A673 (cell line): ENCODE data around the gene HMGA1. TPM values are rescaled to one million over a fixed set of nuclear protein-coding genes. Genes with fewer than 3 reads are reported as not detected.

Experiments
- BruUV-seq: library from RNA; stranded (reverse); fragments of 400-500 nt; replicated peaks from 2 replicates; lab custom pipeline; 2021; lab: Mats Ljungman, UMichigan
- CTCF ChIA-PET: fragments of 300-600 bp; sonication (Branson Sonifier 250); formaldehyde crosslinking; loops from one replicate; lab custom pipeline; 2022; ENCODE audit warnings: antibody characterized with exemption; lab: Charles Lee
- POLR2A ChIA-PET: fragments of 300-600 bp; sonication (Branson Sonifier 250); formaldehyde crosslinking; loops from one replicate; lab custom pipeline; 2022; ENCODE audit warnings: antibody characterized with exemption; ENCODE audit not compliant: low non-redundant PET; lab: Charles Lee
- DNase-seq: peaks from one replicate; pipeline ENCODE4 v3.0.0-alpha.2; 2015; ENCODE audit warnings: low spot score
- H3K27ac ChIP-seq: fragments of 200-600 bp; sonication (generic); 2 replicates; pipeline ENCODE4 v1.5.1; 2016; ENCODE audit warnings: mixed run types, low read depth, mild to moderate bottlenecking, mixed read lengths, antibody characterized with exemption, low read length; ENCODE audit not compliant: poor library complexity, severe bottlenecking
- H3K27me3 ChIP-seq: fragments of 200-600 bp; sonication (generic); replicated peaks from 2 replicates; pipeline ENCODE4 v1.6.1; 2017; ENCODE audit warnings: mixed run types, low read depth, mild to moderate bottlenecking, mixed read lengths, antibody characterized with exemption, low read length; ENCODE audit not compliant: insufficient read depth, poor library complexity
- H3K36me3 ChIP-seq: fragments of 200-600 bp; sonication (generic); 2 replicates; pipeline ENCODE4 v1.6.1; 2016; ENCODE audit warnings: mixed run types, mild to moderate bottlenecking, mixed read lengths, antibody characterized with exemption, low read length; ENCODE audit not compliant: insufficient read depth, poor library complexity, severe bottlenecking
- H3K4me1 ChIP-seq: fragments of 200-600 bp; sonication (generic); 2 replicates; pipeline ENCODE4 v1.6.1; 2017; ENCODE audit warnings: mixed run types, mild to moderate bottlenecking, mixed read lengths, antibody characterized with exemption, low read length; ENCODE audit not compliant: insufficient read depth, poor library complexity, severe bottlenecking
- H3K4me3 ChIP-seq: fragments of 200-600 bp; sonication (generic); 2 replicates; pipeline ENCODE4 v1.5.1; 2016; ENCODE audit warnings: low read depth, mixed run types, mild to moderate bottlenecking, mixed read lengths, low read length; ENCODE audit not compliant: poor library complexity, severe bottlenecking
- H3K9me3 ChIP-seq: fragments of 200-600 bp; sonication (generic); 2 replicates; pipeline ENCODE4 v1.6.1; 2016; ENCODE audit warnings: mixed run types, low read depth, mild to moderate bottlenecking, mixed read lengths, antibody characterized with exemption, low read length; ENCODE audit not compliant: poor library complexity, severe bottlenecking
- EZH2 ChIP-seq: fragments of 200-600 bp; sonication (generic); IDR thresholded peaks from 2 replicates; pipeline ENCODE4 v1.6.1; 2017; ENCODE audit warnings: borderline replicate concordance, low read depth, mild to moderate bottlenecking, mixed read lengths, antibody characterized with exemption, low read length; ENCODE audit not compliant: poor library complexity, severe bottlenecking
- intact Hi-C: fragments of 100-400 bp; cut with micrococcal nuclease; formaldehyde crosslinking; loops from one replicate; pipeline ENCODE4 v1.10.0; 2022; ENCODE audit not compliant: unreplicated experiment
- total RNA-seq: library from RNA; stranded (reverse); gene quantifications from 2 replicates; pipeline ENCODE4 v1.2.3, GENCODE V29; 2021
- TF ChIP-seq, protein P1 (sequence below): fragments of 300-800, 200-600 bp; sonication (generic); conservative IDR thresholded peaks from 2 replicates; pipeline ENCODE4 v1.5.1; 2017; ENCODE audit warnings: low read depth, mild to moderate bottlenecking, antibody characterized with exemption, low read length, moderate library complexity, mixed read lengths

Gene HMGA1
- total RNA-seq, 1 experiment from 2014 or later = 248 TPM

DNA sequence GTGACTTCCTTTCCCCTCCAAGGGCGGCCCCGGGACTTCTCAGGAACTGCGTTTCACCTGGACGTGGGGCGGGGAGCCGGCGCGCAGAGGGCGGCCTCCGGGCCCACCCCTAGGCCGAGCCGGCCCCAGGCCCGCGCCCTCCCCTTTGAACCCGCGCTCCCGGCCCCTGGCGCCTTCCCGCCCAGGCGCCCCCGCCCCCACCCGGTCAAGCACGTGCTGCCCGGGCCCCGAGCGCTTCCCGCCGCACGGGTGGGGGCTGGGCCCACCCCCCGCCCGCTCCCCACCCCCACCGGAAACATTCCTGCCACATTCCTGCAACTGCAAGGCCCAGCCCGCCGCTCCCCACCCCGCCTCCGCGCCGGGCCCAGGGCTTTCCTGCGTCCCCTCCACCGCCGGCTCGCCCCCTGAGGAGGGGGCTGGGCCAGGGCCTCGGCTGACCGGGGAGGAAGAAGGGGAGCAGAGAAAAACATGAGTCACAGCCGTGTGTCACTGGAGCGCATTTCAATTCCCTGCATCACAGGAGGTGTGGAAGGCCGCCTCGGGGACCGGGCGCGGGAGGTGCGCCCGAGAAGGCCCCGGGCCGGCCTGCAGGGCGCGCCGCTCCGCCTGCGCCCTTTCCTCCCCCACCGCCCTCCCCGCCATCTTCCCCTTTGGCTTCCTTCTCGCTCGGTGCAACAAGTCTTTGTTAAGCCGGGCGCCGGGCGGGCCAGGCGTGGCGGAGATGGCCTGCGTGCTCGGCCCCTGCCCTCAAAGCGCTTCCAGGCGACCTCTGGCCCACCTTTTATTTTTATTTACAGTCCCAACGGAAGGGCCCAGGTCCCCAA lies 1.2 kb upstream of the HMGA1 start:
- BruUV-seq = no TSS peak
- Histone ChIP-seq H3K9me3 (no peaks in the 10 kb centered on the region), H3K4me1 (peaks cover 20% of the 10 kb centered on the region), H3K36me3 (no peaks in the 10 kb centered on the region), H3K27me3 (no peaks in the 10 kb centered on the region), H3K27ac (no peak overlapping the region), H3K4me3 (no peak overlapping the region)
- ChIA-PET CTCF (no interaction called here), POLR2A (no interaction called here)
- TF ChIP-seq EZH2 = no peak
- TF ChIP-seq, protein P1, sequence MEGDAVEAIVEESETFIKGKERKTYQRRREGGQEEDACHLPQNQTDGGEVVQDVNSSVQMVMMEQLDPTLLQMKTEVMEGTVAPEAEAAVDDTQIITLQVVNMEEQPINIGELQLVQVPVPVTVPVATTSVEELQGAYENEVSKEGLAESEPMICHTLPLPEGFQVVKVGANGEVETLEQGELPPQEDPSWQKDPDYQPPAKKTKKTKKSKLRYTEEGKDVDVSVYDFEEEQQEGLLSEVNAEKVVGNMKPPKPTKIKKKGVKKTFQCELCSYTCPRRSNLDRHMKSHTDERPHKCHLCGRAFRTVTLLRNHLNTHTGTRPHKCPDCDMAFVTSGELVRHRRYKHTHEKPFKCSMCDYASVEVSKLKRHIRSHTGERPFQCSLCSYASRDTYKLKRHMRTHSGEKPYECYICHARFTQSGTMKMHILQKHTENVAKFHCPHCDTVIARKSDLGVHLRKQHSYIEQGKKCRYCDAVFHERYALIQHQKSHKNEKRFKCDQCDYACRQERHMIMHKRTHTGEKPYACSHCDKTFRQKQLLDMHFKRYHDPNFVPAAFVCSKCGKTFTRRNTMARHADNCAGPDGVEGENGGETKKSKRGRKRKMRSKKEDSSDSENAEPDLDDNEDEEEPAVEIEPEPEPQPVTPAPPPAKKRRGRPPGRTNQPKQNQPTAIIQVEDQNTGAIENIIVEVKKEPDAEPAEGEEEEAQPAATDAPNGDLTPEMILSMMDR = no peak
- intact Hi-C loops = no loop called here
- DNase-seq = no peak

DNA sequence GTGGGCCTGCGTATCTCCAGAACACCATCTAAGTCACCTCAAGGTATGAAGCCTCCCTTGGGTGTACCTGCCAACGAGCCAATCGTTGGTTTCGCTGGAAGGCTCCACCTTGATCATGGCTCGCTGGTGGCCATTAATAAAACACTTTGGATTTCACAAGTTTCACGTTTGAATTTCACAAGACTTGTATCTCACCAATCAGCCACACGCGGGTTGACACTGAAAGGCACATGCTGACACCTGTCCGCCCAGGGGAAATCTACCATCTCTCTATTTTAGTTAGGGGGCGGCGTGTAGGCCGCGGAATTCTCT lies 586 bp upstream of the HMGA1 start:
- CTCF ChIA-PET = interaction anchor here (1.0 kb wide), 1 partner anchor 13 kb away, joined by 6 read pairs; no protein-coding TSS in a partner anchor
- Histone ChIP-seq H3K4me3 (peak overlapping the region; percentile 58), H3K9me3 (no peaks in the 10 kb centered on the region), H3K27ac (peak overlapping the region; percentile 48), H3K4me1 (peaks cover 20% of the 10 kb centered on the region), H3K36me3 (no peaks in the 10 kb centered on the region), H3K27me3 (no peaks in the 10 kb centered on the region)
- DNase-seq = no peak
- intact Hi-C loops = no loop called here
- POLR2A ChIA-PET = no interaction called here
- no TSS peak for BruUV-seq
- TF ChIP-seq, protein P1 = no peak
- no peak for TF ChIP-seq EZH2

DNA sequence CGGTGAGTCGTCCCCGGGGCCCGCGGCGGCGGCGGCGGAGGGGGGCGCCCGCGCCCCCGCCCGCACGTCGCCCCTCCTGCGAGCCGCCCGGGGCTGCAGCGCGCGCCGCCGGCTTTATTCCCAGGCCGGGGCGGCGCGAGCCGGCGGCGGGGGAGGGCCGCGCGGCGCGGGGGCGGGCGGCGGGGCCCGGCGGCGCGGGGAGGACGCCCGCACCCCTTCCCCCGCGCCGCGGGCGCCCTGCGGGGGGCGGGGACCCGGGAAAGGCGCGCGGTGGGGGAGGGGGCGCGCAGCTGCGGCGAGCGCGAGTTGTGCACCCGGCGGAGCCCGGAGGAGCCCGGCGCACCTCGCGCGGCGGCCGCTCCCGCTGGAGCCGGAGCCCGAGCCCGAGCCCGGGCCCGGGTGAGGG lies 646 bp downstream of the HMGA1 start:
- ChIA-PET POLR2A (interaction anchor here (0.5 to 0.6 kb wide), 4 partner anchors 199 to 638 kb away, joined by 3 to 7 read pairs (median 4); no protein-coding TSS in a partner anchor), CTCF (interaction anchor here (0.6 to 1.0 kb wide), 2 partner anchors 12 to 285 kb away, joined by 6 to 7 read pairs; no protein-coding TSS in a partner anchor)
- H3K4me1 ChIP-seq = peaks cover 20% of the 10 kb centered on the region
- intact Hi-C loops = no loop called here
- peak overlapping the region; percentile 58 for H3K4me3 ChIP-seq
- peak; percentile 39 for DNase-seq
- peak overlapping the region; percentile 82 for H3K27ac ChIP-seq
- no peaks in the 10 kb centered on the region for H3K9me3 ChIP-seq
- BruUV-seq = no TSS peak
- peaks cover 5% of the 10 kb centered on the region for H3K36me3 ChIP-seq
- TF ChIP-seq EZH2 = no peak
- TF ChIP-seq, protein P1 = no peak
- no peaks in the 10 kb centered on the region for H3K27me3 ChIP-seq
